ENCODE measurements around the gene PLEKHM1.
"Not testable (repeated sequence)": the region's sequence is repeated elsewhere in the genome, so short reads cannot be mapped to it uniquely, and the experiment has no call there.

PLEKHM1 gene

GRCh38 chr17:45461524-45462327 is 28.8 kb downstream of the PLEKHM1 start:
- DNase-seq (ENCODE audit: low spot score) = peak; percentile 10

- not testable (repeated sequence) for DNase-seq (ENCODE audit: low spot score)
Observed at GRCh38 chr17:45460422-45460821, 30.1 kb downstream of the PLEKHM1 start.

- DNase-seq (ENCODE audit: low spot score) = not testable (repeated sequence)
Observed at GRCh38 chr17:45454341-45454740, 36.2 kb downstream of the PLEKHM1 start.

GRCh38 chr17:45453731-45454130 is 36.8 kb downstream of the PLEKHM1 start:
- DNase-seq (ENCODE audit: low spot score) = not testable (repeated sequence)

- not testable (repeated sequence) for DNase-seq (ENCODE audit: low spot score)
Observed at GRCh38 chr17:45453225-45453534, 37.3 kb downstream of the PLEKHM1 start.

- not testable (repeated sequence) for DNase-seq (ENCODE audit: low spot score)
Observed at GRCh38 chr17:45452329-45453224, 37.9 kb downstream of the PLEKHM1 start.

GRCh38 chr17:45451660-45452059 is 38.9 kb downstream of the PLEKHM1 start:
- DNase-seq (ENCODE audit: low spot score) = not testable (repeated sequence)

GRCh38 chr17:45451131-45451530 is 39.4 kb downstream of the PLEKHM1 start:
- DNase-seq (ENCODE audit: low spot score) = no peak

- DNase-seq (ENCODE audit: low spot score) = not testable (repeated sequence)
Observed at GRCh38 chr17:45449708-45450329, 40.7 kb downstream of the PLEKHM1 start.

GRCh38 chr17:45449260-45449659 is 41.3 kb downstream of the PLEKHM1 start:
- DNase-seq (ENCODE audit: low spot score) = not testable (repeated sequence)

GRCh38 chr17:45448483-45448882 is 42.0 kb downstream of the PLEKHM1 start:
- not testable (repeated sequence) for DNase-seq (ENCODE audit: low spot score)

GRCh38 chr17:45448066-45448465 is 42.5 kb downstream of the PLEKHM1 start:
- DNase-seq (ENCODE audit: low spot score) = not testable (repeated sequence)

- DNase-seq (ENCODE audit: low spot score) = not testable (repeated sequence)
Observed at GRCh38 chr17:45447650-45448049, 42.9 kb downstream of the PLEKHM1 start.

GRCh38 chr17:45446872-45447625 is 43.5 kb downstream of the PLEKHM1 start:
- DNase-seq (ENCODE audit: low spot score) = peak; percentile 45

- peak; percentile 46 for DNase-seq (ENCODE audit: low spot score)
Observed at GRCh38 chr17:45445901-45446743, 44.4 kb downstream of the PLEKHM1 start.

GRCh38 chr17:45444856-45445820 is 45.4 kb downstream of the PLEKHM1 start:
- not testable (repeated sequence) for DNase-seq (ENCODE audit: low spot score)

GRCh38 chr17:45444301-45444700 is 46.2 kb downstream of the PLEKHM1 start:
- not testable (repeated sequence) for DNase-seq (ENCODE audit: low spot score)

GRCh38 chr17:45443371-45444260 is 46.9 kb downstream of the PLEKHM1 start:
- not testable (repeated sequence) for DNase-seq (ENCODE audit: low spot score)
